Neural cell (in vitro differentiated cells): Measurements from ENCODE around the gene HECW1. TPM values are rescaled to one million over a fixed set of nuclear protein-coding genes. Genes with fewer than 3 reads are reported as not detected.

Experiments used
- H2AFZ ChIP-seq: fragments of 200-600, 300-800 bp; sonication (generic), shearing (Covaris generic); 2 replicates; pipeline ENCODE4 v1.6.0; 2014; ENCODE audit warnings: low read depth, mild to moderate bottlenecking, antibody characterized with exemption, low read length, moderate library complexity
- H3F3A ChIP-seq: fragments of 200-600 bp; shearing (Covaris generic); 2 replicates; pipeline ENCODE4 v1.6.1; 2016; ENCODE audit warnings: mild to moderate bottlenecking, moderate library complexity, mixed read lengths, antibody characterized with exemption, low read length; ENCODE audit not compliant: insufficient read depth, poor library complexity, severe bottlenecking
- H3K27ac ChIP-seq: fragments of 200-600, 300-800 bp; sonication (generic), shearing (Covaris generic); 2 replicates; pipeline ENCODE4 v1.5.1; 2014; ENCODE audit warnings: mild to moderate bottlenecking, low read length, moderate library complexity
- H3K27me3 ChIP-seq: fragments of 300-800, 200-600 bp; sonication (generic), shearing (Covaris generic); 2 replicates; pipeline ENCODE4 v1.6.0; 2014; ENCODE audit warnings: mild to moderate bottlenecking, low read depth, low read length, moderate library complexity; ENCODE audit not compliant: insufficient read depth
- H3K36me3 ChIP-seq: fragments of 300-800, 200-600 bp; sonication (generic), shearing (Covaris generic); 2 replicates; pipeline ENCODE4 v1.5.1; 2014; ENCODE audit warnings: mild to moderate bottlenecking, antibody characterized with exemption, low read length, moderate library complexity; ENCODE audit not compliant: insufficient read depth
- H3K4me2 ChIP-seq: fragments of 300-800, 200-600 bp; sonication (generic), shearing (Covaris generic); 2 replicates; pipeline ENCODE4 v1.6.0; 2014; ENCODE audit warnings: mild to moderate bottlenecking, low read length
- H3K4me3 ChIP-seq: fragments of 300-800, 200-600 bp; sonication (generic), shearing (Covaris generic); 2 replicates; pipeline ENCODE4 v1.5.1; 2014; ENCODE audit warnings: mild to moderate bottlenecking, low read length, moderate library complexity
- H3K79me2 ChIP-seq: fragments of 200-600 bp; shearing (Covaris generic); replicated peaks from 2 replicates; pipeline ENCODE4 v1.6.0; 2014; ENCODE audit warnings: mild to moderate bottlenecking, low read length, moderate library complexity; ENCODE audit not compliant: insufficient read depth
- H3K9ac ChIP-seq: fragments of 300-800, 200-600 bp; sonication (generic), shearing (Covaris generic); 2 replicates; pipeline ENCODE4 v1.6.1; 2016; ENCODE audit warnings: mild to moderate bottlenecking, low read length, mixed read lengths
- H3K9me2 ChIP-seq: fragments of 200-600 bp; shearing (Covaris generic); 2 replicates; pipeline ENCODE4 v1.6.1; 2016; ENCODE audit warnings: mild to moderate bottlenecking, low read length, mixed read lengths; ENCODE audit not compliant: insufficient read depth
- H3K9me3 ChIP-seq: fragments of 200-600, 300-800 bp; sonication (generic), shearing (Covaris generic); 2 replicates; pipeline ENCODE4 v1.6.1; 2016; ENCODE audit warnings: mild to moderate bottlenecking, mixed run types, low read length, moderate library complexity, mixed read lengths
- H4K20me1 ChIP-seq: fragments of 200-600 bp; shearing (Covaris generic); 2 replicates; pipeline ENCODE4 v1.6.1; 2016; ENCODE audit warnings: mild to moderate bottlenecking, mixed run types; ENCODE audit not compliant: insufficient read depth
- EP300 ChIP-seq: fragments of 450-650 bp; conservative IDR thresholded peaks from 2 replicates; pipeline ENCODE4 v1.6.1; 2014; ENCODE audit warnings: antibody characterized with exemption, mild to moderate bottlenecking, moderate library complexity; ENCODE audit not compliant: poor library complexity, severe bottlenecking
- EZH2 ChIP-seq: fragments of 200-600, 300-800 bp; shearing (Covaris generic), sonication (generic); IDR thresholded peaks from 2 replicates; pipeline ENCODE4 v1.6.1; 2014; ENCODE audit warnings: antibody characterized with exemption, low read length, borderline replicate concordance, mild to moderate bottlenecking; ENCODE audit not compliant: insufficient read depth, poor library complexity, severe bottlenecking
- MXI1 ChIP-seq: fragments of 450-650 bp; conservative IDR thresholded peaks from 2 replicates; pipeline ENCODE4 v1.6.1; 2014; ENCODE audit warnings: antibody characterized with exemption, mild to moderate bottlenecking; ENCODE audit not compliant: poor library complexity, severe bottlenecking
- POLR2AphosphoS5 ChIP-seq: IDR thresholded peaks from 2 replicates; pipeline ENCODE4 v1.6.1; 2012
- RAD21 ChIP-seq: fragments of 450-650 bp; conservative IDR thresholded peaks from 2 replicates; pipeline ENCODE4 v1.6.1; 2014; ENCODE audit warnings: antibody characterized with exemption, mild to moderate bottlenecking, moderate library complexity
- REST ChIP-seq: IDR thresholded peaks from 2 replicates; pipeline ENCODE4 v1.6.1; 2012; ENCODE audit warnings: borderline replicate concordance
- SMC3 ChIP-seq: fragments of 450-650 bp; conservative IDR thresholded peaks from 2 replicates; pipeline ENCODE4 v1.6.1; 2014; ENCODE audit warnings: antibody characterized with exemption, mild to moderate bottlenecking, moderate library complexity; ENCODE audit not compliant: poor library complexity
- TAF1 ChIP-seq: IDR thresholded peaks from 2 replicates; pipeline ENCODE4 v1.6.1; 2012; ENCODE audit warnings: low read depth
- polyA plus RNA-seq: library from polyadenylated mRNA; depleted of rRNA; stranded (reverse); fragments of >200 nt; gene quantifications from 2 replicates; pipeline ENCODE4 v1.2.3, GENCODE V29; 2014
- TF ChIP-seq, protein P1 (sequence below): fragments of 450-650 bp; IDR thresholded peaks from 2 replicates; pipeline ENCODE4 v1.5.1; 2014; ENCODE audit warnings: antibody characterized with exemption, mild to moderate bottlenecking, moderate library complexity; ENCODE audit not compliant: poor library complexity, severe bottlenecking

Gene HECW1
- polyA plus RNA-seq, 1 donor from 2014 or later = 13.8 TPM

GRCh38 chr7:43535810-43536585 is 423.6 kb downstream of the HECW1 start:
- Histone ChIP-seq H4K20me1 (no peaks in the 10 kb centered on the region), H3K27me3 (no peaks in the 10 kb centered on the region), H2AFZ (no peak overlapping the region), H3F3A (no peaks in the 10 kb centered on the region), H3K36me3 (no peaks in the 10 kb centered on the region), H3K9ac (no peak overlapping the region), H3K4me2 (no peak overlapping the region), H3K9me3 (no peaks in the 10 kb centered on the region), H3K27ac (no peak overlapping the region), H3K79me2 (no peaks in the 10 kb centered on the region), H3K9me2 (no peaks in the 10 kb centered on the region), H3K4me3 (no peak overlapping the region)
- no peak for TF ChIP-seq TAF1
- TF ChIP-seq SMC3 = no peak
- no peak for TF ChIP-seq RAD21
- TF ChIP-seq EP300 = no peak
- TF ChIP-seq, protein P1, sequence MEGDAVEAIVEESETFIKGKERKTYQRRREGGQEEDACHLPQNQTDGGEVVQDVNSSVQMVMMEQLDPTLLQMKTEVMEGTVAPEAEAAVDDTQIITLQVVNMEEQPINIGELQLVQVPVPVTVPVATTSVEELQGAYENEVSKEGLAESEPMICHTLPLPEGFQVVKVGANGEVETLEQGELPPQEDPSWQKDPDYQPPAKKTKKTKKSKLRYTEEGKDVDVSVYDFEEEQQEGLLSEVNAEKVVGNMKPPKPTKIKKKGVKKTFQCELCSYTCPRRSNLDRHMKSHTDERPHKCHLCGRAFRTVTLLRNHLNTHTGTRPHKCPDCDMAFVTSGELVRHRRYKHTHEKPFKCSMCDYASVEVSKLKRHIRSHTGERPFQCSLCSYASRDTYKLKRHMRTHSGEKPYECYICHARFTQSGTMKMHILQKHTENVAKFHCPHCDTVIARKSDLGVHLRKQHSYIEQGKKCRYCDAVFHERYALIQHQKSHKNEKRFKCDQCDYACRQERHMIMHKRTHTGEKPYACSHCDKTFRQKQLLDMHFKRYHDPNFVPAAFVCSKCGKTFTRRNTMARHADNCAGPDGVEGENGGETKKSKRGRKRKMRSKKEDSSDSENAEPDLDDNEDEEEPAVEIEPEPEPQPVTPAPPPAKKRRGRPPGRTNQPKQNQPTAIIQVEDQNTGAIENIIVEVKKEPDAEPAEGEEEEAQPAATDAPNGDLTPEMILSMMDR = no peak
- no peak for TF ChIP-seq MXI1
- TF ChIP-seq REST = no peak
- TF ChIP-seq POLR2AphosphoS5 = no peak
- no peak for TF ChIP-seq EZH2

- TF ChIP-seq, protein P1 = no peak
- TF ChIP-seq EP300 = no peak
- Histone ChIP-seq H3K9me3 (no peaks in the 10 kb centered on the region), H3K27me3 (no peaks in the 10 kb centered on the region), H3K27ac (no peak overlapping the region), H3K9ac (no peak overlapping the region), H3F3A (no peaks in the 10 kb centered on the region), H3K36me3 (no peaks in the 10 kb centered on the region), H3K4me2 (no peak overlapping the region), H2AFZ (no peak overlapping the region), H3K4me3 (no peak overlapping the region), H4K20me1 (no peaks in the 10 kb centered on the region), H3K79me2 (no peaks in the 10 kb centered on the region), H3K9me2 (no peaks in the 10 kb centered on the region)
Measured at GRCh38 chr7:43536773-43537172, 424.3 kb downstream of the HECW1 start.
